GM12891 (cell line): ENCODE measurements around the gene FSTL4.

Experiments
- POLR2A ChIP-seq: IDR thresholded peaks from 2 replicates; pipeline ENCODE4 v1.6.1; 2011; ENCODE audit warnings: low read depth, low read length, control low read depth
- POLR2AphosphoS5 ChIP-seq: IDR thresholded peaks from 2 replicates; pipeline ENCODE4 v1.6.1; 2011; ENCODE audit warnings: low read depth, low read length, control low read depth
- SPI1 ChIP-seq: IDR thresholded peaks from 2 replicates; pipeline ENCODE4 v1.6.1; 2011; ENCODE audit warnings: low read depth, low read length, control low read depth
- TAF1 ChIP-seq: IDR thresholded peaks from 2 replicates; pipeline ENCODE4 v1.6.1; 2011; ENCODE audit warnings: low read depth, low read length, control low read depth

- TF ChIP-seq POLR2A (no peak), SPI1 (no peak), POLR2AphosphoS5 (no peak), TAF1 (no peak)
Measured at GRCh38 chr5:133460172-133460758, 152.1 kb downstream of the FSTL4 start.
